GM18508 (cell line): Measurements from ENCODE around the gene PRM1.

Experiments used
- ATAC-seq: cut with Tn5 transposase; IDR thresholded peaks from one replicate; pipeline ENCODE4 v1.9.1; 2021; ENCODE audit warnings: moderate number of reproducible peaks; ENCODE audit not compliant: insufficient read depth, unreplicated experiment

The PRM1 gene

DNA sequence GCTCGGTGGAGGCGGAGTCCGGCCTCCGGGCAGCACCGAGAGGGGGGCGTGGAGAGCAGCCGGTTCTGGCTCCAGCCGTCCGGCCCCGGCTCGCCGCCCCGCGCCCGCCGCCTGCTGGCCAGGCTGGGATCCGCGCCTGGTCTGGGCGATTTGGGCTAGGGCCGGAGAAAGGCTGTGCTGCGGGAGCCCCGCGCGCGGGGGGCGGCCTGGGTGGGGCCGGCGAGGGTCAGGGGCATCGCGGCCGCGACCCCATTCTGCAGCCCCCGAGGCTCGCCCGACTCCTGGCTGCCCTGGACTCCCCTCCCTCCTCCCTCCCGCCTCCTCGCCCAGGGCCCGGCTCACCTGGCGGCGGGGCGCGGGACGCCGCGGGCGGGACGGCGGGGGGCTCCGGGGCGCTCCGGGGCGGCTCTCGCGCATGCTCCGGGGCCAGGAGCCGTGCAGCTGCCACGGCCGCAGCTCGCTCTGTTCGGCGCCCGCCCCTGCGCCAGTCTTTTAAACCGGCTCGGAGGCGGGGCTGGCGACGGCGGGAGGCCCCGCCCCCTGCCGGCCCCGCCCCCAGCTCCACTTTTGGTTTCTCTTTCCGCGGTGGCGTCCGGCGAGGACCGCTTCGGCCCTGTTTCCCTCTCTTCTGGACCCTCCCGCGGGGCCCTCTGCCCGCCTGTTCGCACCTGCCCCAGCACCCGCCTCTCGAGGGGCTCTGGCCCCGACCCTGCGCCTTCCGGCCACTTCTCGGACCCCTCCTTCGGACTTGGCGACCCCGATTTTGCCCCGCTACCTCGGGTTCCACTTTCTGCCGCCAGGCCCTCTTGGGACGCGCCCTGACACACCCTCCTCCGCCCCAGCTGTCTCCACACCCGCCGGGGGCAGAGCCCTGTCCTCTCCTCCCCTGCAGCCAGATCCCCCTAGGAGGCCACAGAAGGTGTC lies 25.1 kb downstream of the PRM1 start, which contains the start of gene SOCS1:
Gene SOCS1, minus strand, starts transcription at position 468 of the 924 bp plus-strand sequence. CDS start 726 bp downstream, outside the sequence.
- ATAC-seq = no peak

DNA sequence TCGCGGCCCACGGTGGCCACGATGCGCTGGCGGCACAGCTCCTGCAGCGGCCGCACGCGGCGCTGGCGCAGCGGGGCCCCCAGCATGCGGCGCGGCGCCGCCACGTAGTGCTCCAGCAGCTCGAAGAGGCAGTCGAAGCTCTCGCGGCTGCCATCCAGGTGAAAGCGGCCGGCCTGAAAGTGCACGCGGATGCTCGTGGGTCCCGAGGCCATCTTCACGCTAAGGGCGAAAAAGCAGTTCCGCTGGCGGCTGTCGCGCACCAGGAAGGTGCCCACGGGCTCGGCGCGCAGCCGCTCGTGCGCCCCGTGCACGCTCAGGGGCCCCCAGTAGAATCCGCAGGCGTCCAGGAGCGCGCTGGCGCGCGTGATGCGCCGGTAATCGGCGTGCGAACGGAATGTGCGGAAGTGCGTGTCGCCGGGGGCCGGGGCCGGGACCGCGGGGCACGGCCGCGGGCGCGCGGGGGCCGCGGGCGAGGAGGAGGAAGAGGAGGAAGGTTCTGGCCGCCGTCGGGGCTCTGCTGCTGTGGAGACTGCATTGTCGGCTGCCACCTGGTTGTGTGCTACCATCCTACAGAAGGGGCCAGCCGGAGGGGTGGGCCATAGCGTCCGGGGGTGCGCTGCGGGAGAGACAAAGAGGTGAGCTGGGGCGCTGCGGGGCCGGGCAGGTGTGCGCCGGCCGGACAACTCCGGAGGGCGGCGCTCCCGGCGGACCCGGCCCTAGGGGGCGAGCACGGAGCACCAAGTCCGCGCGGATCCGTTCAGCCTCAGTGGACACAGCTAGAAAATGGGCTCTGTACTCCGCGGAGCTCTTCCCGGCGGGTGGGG lies 26.0 kb downstream of the PRM1 start:
- ATAC-seq = no peak

DNA sequence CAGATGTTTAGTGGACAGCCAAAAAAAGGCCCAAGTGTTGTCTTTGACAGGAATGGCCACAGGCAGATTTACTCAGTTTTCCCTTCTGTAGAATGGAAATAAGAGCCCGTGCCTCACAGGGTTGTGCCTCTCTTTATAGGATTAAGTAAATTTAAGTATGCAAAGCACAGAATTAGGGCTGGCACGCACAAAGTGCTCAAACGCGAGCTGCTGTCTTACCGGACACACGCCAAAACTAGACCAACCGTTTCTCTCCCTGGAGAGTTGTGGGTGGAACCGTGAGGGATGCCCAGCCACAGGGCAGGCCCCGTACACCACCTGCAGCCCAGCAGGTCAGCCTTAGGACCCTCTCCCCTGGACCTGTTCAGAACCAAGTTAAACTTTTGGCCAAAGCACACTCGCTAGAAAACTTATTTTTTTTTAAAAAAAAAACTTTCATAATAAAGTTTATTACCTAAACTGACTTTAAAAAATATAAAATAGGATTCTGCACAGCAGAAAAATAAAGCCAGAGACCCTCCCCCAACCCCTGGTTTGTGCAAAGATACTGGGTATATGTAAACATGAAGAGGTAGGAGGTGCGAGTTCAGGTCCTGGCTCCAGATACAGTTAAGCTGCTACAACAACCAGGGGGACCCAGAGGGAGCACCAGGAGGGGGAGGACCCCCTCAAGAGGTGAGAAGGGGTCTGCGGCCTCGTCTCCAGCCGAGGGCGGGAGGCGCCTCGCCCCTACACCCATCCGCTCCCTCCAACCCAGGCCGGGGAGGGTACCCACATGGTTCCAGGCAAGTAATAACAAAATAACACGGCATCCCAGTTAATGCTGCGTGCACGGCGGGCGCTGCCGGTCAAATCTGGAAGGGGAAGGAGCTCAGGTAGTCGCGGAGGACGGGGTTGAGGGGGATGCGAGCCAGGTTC lies 26.9 kb downstream of the PRM1 start:
- ATAC-seq = no peak

DNA sequence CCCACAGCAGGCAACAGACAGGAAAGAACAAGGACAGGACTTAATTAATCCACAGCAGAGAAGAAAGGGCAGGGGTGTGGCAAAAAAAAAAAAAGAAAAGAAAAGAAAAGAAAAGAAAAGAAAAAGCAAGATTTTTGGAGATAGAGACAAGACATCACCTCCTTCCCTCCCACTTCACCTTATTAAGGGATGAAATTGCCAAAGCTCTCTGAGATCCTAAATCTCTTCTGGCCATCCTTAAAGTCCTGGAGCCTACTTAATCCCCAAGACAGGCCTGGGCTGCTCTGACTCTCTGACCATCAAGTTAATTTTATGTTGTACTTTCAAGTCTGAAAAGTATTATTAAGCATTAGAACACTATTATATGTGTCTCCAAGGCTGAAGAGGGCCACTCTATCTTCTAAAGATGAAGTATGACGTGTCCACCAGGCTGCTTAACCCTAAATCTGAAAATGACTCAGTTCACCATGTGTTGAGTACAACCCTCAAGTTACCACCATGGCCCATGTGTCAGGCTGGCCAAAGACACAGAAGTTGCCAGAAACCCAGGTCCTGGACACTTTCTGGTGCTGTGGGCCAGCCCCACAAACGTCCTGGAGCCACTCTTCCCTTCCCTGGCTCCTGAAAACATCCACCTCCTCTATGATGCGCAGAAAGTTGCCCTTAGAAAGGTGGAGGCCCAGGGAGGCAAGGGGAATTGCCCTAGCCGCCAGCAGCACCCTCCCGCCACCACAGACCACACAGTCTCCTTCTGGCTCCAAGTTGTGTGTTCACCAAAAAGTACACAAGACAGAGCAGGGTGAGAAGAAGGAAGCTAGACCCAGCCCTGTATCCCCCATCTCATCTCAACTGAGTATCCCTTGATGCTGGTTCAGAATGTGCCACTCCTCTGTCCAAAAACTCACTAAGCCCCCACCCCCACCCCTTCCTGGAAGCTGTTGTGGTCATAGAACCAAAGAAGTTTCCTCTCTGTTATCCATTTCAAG lies 27.8 kb downstream of the PRM1 start:
- ATAC-seq = no peak

DNA sequence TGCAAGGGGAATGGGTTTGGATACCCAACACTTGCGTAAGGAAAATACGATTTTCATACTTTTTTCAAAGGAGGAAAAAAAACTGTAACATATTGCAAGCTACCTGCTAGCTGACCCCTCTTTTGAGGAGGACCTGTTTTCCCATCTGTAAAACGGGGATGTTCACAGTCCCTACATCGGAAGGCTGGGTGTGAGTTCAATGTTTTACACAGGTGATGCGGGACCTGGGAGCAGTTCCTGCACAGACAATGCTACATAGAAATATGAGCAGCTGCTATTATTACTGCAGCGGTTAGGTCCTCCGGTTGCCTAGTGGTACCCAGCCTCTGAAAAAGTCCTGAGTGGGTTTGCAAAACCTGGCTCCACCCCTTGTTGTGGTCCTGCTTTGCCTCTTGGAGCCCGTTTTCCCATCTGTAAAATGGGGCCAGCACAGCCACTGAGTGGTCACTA lies 28.6 kb downstream of the PRM1 start:
- no peak for ATAC-seq

DNA sequence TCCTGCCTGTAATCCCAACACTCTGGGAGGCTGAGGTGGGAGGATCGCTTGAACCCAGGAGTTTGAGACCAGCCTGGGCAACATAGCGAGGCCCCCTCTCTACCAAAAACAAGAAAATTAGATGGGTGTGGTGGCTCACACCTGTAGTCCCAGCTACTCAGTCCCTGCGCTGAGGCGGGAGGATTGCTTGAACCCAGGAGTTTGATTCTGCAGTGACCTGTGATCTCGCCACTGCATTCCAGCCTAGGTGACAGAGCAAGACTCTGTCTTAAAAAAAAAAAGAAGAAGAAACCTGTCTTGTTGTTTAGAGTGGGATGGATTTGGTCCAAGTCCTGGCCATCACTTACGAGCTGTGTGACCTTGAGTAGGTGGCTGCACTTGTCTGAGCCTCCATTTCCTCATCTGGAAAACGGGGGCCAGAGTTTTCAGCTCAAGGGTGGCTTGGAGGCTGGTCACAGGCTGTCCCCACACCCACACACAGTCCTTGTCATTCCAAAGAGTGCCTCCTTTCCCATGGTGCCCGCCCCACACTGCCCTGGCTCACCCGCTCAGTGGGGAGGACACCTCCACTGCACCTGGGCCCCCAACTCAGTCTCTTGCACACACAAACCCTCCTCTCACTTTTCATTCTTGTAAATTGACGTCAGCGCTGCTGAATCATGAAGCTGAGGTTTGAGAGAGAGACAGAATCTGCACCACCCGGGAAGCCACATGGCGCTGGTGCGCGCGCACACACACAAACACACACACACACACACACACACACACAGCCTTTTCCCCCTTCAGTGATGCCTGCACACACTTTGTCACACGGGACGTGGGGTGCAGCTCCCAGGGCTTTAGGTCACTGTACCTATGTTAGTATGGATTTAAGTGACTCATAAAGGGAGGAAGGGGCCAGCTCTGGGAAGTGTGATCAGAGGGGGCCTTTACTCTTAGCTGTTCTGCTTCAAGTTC lies 29.3 kb downstream of the PRM1 start:
- no peak for ATAC-seq

DNA sequence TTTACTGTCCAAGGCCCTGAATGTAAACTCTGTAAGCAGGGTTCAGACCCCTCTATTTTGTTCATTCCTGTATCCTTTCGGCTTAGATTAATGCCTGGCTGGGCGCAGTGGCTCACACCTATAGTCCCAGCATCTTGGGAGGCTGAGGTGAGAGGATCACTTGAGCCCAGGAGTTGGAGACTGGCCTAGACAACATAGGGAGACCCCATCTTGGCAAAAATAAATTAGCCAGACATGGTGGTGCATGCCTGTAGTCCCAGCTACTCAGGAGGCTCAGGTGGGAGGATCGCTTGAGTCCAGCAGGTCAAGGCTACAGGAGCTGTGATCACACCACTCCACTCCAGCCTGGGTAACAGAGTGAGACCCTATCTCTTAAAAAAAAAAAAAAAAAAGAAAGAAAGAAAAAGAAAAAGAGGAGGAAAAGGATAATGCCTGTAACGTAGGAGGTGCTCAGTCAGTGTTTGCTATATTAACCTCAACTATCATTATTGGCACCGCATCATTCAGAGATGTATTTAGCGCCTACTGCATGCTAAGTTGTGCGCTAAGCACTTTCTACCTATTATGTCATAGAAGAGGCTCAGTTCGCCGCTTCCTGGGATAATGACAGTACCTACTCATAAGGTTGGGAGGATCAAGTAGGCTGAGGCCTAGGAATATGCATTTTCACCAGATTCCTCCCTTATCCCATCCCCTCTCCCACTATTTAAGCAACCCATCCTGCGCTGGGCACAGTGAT lies 30.2 kb downstream of the PRM1 start:
- ATAC-seq = no peak

DNA sequence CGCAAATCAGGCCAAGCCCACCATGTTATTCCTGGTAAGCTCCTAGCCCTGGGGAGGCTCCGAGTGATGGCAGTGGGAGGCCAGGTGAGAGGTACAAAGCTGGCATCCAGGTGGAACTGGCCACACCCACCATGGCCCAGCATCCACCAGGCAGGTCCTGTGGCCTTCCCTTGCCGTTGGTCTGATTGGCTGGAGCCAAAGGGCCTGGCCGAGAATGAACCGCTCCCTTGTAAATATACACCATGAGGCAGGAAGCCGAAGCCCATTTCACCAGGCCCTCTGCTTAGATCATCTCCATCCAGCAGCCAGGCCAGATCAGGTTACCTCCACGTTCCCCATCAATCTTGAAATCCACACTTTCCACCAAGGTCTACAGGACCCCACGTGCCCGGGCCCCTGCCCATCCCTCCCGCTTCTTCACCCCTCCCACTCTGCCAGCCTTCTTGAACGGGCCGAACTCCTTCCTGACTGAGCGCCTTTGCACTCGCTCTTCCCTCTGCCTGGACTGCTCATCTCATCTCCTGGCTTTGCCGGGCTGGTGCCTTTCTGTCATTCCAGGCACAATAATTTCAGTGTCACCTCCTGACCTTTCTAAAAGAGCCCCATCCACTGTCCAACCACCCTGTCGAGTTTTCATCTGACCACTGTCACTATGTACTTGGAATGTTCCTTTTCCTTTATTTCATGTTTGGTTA lies 30.9 kb downstream of the PRM1 start:
- ATAC-seq = no peak

DNA sequence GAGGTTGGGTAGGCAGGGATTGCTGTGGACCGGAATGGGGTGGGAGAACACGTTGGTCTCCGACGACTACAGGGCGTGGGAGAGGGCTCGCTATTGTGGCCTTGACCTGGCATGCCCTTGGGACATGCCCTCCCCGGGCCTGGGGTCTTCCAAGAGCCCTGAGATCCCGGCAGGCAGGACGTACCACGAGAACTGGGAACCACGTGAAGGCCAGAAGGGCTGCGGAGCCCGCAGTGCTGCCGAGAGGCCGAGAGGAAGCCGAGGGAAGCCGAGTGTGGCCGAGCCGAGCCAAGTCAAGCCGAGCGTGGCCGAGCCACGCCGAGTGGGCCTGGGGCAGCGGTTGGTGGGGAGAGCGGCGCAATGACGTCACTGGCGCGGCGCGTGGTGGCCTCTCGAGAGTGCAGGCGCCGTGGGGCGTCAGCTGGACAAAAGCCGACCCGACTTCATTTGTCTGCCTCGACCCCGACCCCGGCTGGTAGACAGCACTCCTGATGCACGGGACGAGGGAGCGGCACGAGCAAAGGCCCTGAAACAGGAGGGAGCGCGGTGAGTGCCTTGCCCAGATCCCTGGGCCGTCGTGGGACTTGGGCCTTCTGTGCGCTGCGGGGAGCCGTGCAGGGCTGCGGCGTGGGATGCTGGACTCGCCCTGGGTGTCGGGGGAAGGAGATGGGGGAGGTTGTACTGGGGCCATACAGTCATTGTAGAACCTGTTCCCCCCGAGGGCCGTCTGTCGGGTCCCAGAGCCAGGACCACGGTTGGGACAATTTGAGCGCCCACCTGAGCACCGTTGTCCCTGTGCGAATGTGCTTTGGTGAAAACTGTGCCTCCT lies 31.7 kb downstream of the PRM1 start:
- no peak for ATAC-seq

DNA sequence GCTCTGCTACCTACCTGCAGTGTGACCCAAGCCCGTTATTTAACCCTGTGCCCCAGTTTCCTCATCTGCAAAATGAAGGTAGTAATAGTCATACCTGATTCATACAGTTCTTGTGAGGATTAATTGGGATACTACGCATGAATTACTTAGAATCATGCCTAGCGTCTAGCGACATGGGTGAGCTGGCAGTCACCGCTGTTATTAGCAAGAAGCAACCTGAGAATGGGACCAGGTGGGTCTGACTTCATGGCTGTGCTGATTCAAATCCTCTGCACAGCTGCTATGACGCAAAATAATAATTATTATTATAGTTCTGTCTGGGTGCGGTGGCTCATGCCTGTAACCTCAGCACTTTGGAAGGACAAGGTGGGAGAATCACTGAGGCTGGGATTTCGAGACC lies 33.0 kb downstream of the PRM1 start:
- no peak for ATAC-seq

DNA sequence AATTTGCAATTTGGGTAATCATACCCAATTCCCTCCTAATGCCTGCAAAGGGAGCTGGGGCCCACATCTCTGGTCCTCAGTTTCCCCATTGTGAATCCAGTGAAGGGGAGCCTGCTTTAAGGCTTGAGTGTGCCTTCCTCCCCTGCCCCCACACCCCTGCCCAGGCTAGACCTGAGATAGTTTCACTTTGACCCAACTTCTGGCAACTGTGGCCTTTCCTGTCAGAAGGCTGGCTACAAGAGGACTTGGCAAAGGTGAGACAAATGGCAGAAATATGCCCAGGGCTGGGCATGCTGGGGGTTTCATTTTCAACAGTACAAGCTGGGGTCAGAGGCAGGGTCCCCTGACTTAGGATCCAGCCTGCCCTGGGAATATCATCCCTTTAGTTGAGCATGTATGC lies 35.1 kb downstream of the PRM1 start:
- no peak for ATAC-seq

DNA sequence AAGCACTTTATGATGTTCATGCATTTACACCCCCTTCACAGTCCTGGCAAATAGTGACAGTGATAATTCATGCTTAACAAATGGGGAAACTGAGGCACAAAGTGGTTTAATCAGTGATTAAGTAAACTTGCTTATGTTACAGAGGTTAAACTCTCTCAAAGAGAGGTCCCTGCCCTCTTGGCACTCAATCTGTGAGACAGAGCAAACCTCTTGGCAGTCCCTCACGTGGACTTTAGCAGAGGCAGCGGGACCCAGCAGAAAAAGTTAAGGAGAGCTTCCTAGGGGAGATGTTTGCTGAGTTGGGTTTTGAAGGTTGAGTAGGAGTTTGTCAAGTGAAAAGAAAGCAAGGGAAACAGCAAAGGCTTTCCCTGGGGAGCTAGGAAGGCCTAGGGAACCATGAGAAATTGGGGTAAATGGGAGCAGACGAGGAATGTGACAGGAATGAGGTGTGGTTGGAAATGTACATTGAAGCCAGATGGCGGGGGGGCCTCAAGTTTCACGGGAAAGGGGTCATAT lies 35.9 kb downstream of the PRM1 start:
- no peak for ATAC-seq

DNA sequence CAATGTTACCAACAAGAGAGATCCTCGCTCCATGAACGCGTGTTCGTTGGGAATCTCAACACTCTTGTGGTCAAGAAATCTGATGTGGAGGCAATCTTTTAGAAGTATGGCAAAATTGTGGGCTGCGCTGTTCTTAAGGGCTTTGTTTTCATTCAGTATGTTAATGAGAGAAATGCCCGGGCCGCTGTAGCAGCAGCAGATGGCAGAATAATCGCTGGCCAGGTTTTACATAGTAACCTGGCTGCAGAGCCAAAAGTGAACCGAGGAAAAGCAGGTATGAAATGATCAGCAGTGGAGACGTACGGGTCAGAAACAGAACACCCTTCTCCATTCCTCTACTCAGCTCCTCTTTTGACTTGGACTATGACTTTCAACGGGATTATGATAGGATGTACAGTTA lies 38.5 kb downstream of the PRM1 start:
- ATAC-seq = no peak

DNA sequence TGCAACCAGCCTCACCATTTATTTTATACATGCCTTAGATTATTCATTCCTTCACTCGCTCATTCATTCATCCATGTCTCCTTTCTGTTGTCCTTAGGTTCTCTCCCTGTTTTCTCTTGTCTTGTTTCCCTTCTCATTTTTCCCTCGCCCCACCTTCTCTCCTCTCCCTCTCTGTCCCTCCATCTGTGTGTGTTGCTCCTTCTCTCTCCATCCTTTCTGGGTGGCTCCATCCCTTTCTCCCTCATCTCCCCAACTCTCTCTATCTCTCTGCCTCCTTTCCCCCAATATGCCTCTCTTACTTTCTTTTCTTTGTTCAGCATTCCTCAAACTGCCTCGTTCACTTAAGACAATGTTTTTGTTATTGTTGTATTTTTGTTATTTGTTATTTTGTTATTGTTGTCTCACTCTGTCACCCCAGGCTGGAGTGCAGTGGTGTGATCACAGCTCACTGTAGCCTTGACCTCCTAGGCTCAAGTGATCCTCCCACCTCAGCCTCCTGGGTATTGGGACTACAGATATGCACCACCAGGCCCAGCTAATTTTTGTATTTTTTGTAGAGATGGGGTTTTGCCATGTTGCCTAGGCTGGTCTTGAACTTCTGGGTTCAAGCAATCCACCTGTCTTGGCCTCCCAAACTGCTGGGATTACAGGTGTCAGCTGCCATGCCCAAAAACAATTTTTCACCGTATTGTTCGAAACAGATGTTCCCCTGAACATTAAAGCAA lies 39.5 kb downstream of the PRM1 start:
- ATAC-seq = no peak
